H9 (cell line): Measurements from ENCODE around the gene KRT27. TPM values are rescaled to one million over a fixed set of nuclear protein-coding genes. Genes with fewer than 3 reads are reported as not detected.

Source experiments
- DNase-seq: peaks from one replicate; pipeline ENCODE4 v3.0.0-alpha.2; 2017
- H2AFZ ChIP-seq: one replicate; pipeline ENCODE4 v1.6.1; 2013; ENCODE audit warnings: mild to moderate bottlenecking, low read length, control low read depth, moderate library complexity
- H2AK5ac ChIP-seq: 2 replicates; pipeline ENCODE4 v1.6.1; 2013; ENCODE audit warnings: low read length, control low read depth, mixed read lengths; ENCODE audit not compliant: insufficient read length
- H2BK120ac ChIP-seq: one replicate; pipeline ENCODE4 v1.6.1; 2013; ENCODE audit warnings: low read depth, mild to moderate bottlenecking, low read length, control low read depth, inconsistent platforms; ENCODE audit not compliant: poor library complexity, severe bottlenecking
- H2BK12ac ChIP-seq: 2 replicates; pipeline ENCODE4 v1.6.1; 2013; ENCODE audit warnings: low read length, control low read depth, mixed read lengths, low read depth; ENCODE audit not compliant: insufficient read length
- H2BK15ac ChIP-seq: 2 replicates; pipeline ENCODE4 v1.6.1; 2013; ENCODE audit warnings: low read depth, low read length, control low read depth
- H2BK20ac ChIP-seq: one replicate; pipeline ENCODE4 v1.6.1; 2013; ENCODE audit warnings: low read depth, mild to moderate bottlenecking, low read length, control low read depth, inconsistent platforms; ENCODE audit not compliant: poor library complexity, severe bottlenecking
- H2BK5ac ChIP-seq: 2 replicates; pipeline ENCODE4 v1.6.1; 2013; ENCODE audit warnings: low read length, control low read depth, mixed read lengths; ENCODE audit not compliant: insufficient read length
- H3K14ac ChIP-seq: 2 replicates; pipeline ENCODE4 v1.6.1; 2013; ENCODE audit warnings: low read length, control low read depth; ENCODE audit not compliant: insufficient read depth
- H3K18ac ChIP-seq: 2 replicates; pipeline ENCODE4 v1.6.1; 2013; ENCODE audit warnings: low read depth, mild to moderate bottlenecking, mixed read lengths, low read length, control low read depth; ENCODE audit not compliant: insufficient read length
- H3K23ac ChIP-seq: 2 replicates; pipeline ENCODE4 v1.6.1; 2013; ENCODE audit warnings: low read length, control low read depth, mixed read lengths, low read depth; ENCODE audit not compliant: insufficient read length
- H3K23me2 ChIP-seq: 2 replicates; pipeline ENCODE4 v1.6.1; 2013; ENCODE audit warnings: low read depth, mild to moderate bottlenecking, mixed read lengths, low read length, control low read depth; ENCODE audit not compliant: insufficient read length, poor library complexity, severe bottlenecking
- H3K27ac ChIP-seq: 2 replicates; pipeline ENCODE4 v1.5.1; 2013; ENCODE audit warnings: low read length, control low read depth, mixed read lengths, low read depth; ENCODE audit not compliant: insufficient read length
- H3K27me3 ChIP-seq: 2 replicates; pipeline ENCODE4 v1.6.1; 2013; ENCODE audit warnings: low read length, control low read depth, inconsistent platforms; ENCODE audit not compliant: insufficient read depth
- H3K4ac ChIP-seq: 2 replicates; pipeline ENCODE4 v1.6.1; 2013; ENCODE audit warnings: low read depth, mild to moderate bottlenecking, control low read depth, inconsistent platforms, low read length, moderate library complexity
- H3K4me1 ChIP-seq: 2 replicates; pipeline ENCODE4 v1.6.1; 2013; ENCODE audit warnings: low read length, control low read depth, inconsistent platforms; ENCODE audit not compliant: insufficient read depth
- H3K4me2 ChIP-seq: 2 replicates; pipeline ENCODE4 v1.6.1; 2013; ENCODE audit warnings: low read length, control low read depth, mixed read lengths; ENCODE audit not compliant: insufficient read length, insufficient read depth
- H3K56ac ChIP-seq: 2 replicates; pipeline ENCODE4 v1.6.1; 2013; ENCODE audit warnings: low read depth, mild to moderate bottlenecking, mixed read lengths, low read length, control low read depth; ENCODE audit not compliant: insufficient read length
- H3K79me1 ChIP-seq: 2 replicates; pipeline ENCODE4 v1.6.1; 2013; ENCODE audit warnings: low read depth, mild to moderate bottlenecking, moderate library complexity, low read length, control low read depth, inconsistent platforms; ENCODE audit not compliant: insufficient read depth, poor library complexity, severe bottlenecking
- H3K79me2 ChIP-seq: 2 replicates; pipeline ENCODE4 v1.6.1; 2013; ENCODE audit warnings: low read length, control low read depth, inconsistent platforms; ENCODE audit not compliant: insufficient read depth
- H3K9ac ChIP-seq: 2 replicates; pipeline ENCODE4 v1.6.1; 2013; ENCODE audit warnings: low read length, control low read depth, mixed read lengths; ENCODE audit not compliant: insufficient read length; ENCODE audit errors: extremely low read depth
- H3K9me3 ChIP-seq: one replicate; pipeline ENCODE4 v1.6.1; 2013; ENCODE audit warnings: low read depth, low read length, inconsistent platforms; ENCODE audit not compliant: control insufficient read depth
- H3T11ph ChIP-seq: one replicate; pipeline ENCODE4 v1.6.1; 2013; ENCODE audit warnings: mild to moderate bottlenecking, low read length, control low read depth, inconsistent platforms
- H4K20me1 ChIP-seq: one replicate; pipeline ENCODE4 v1.6.1; 2013; ENCODE audit not compliant: control insufficient read depth, insufficient read length, insufficient read depth
- H4K5ac ChIP-seq: 2 replicates; pipeline ENCODE4 v1.6.1; 2013; ENCODE audit warnings: low read depth, mild to moderate bottlenecking, mixed read lengths, low read length, control low read depth; ENCODE audit not compliant: insufficient read length
- H4K8ac ChIP-seq: replicated peaks from 2 replicates; pipeline ENCODE4 v1.6.1; 2013; ENCODE audit warnings: low read length, control low read depth, mixed read lengths, low read depth; ENCODE audit not compliant: insufficient read length
- H4K91ac ChIP-seq: 2 replicates; pipeline ENCODE4 v1.6.1; 2013; ENCODE audit warnings: low read depth, mild to moderate bottlenecking, moderate library complexity, mixed read lengths, low read length, control low read depth; ENCODE audit not compliant: insufficient read length
- H3K27ac Mint-ChIP-seq, 3 experiments: 2 replicates in 2 of 3; 3 replicates in 1 of 3; pipeline ENCODE4 v1.8.0; 2020 to 2021; ENCODE audit warnings: mixed read lengths in 3 of 3, mild to moderate bottlenecking in 1 of 3, moderate library complexity in 1 of 3
- H3K27me3 Mint-ChIP-seq: 2 replicates; pipeline ENCODE4 v1.8.0; 2021; ENCODE audit warnings: low read depth, mild to moderate bottlenecking, moderate library complexity, mixed read lengths
- H3K36me3 Mint-ChIP-seq, 3 experiments: 2 replicates in 2 of 3; 3 replicates in 1 of 3; pipeline ENCODE4 v1.8.0; 2020 to 2021; ENCODE audit warnings: low read depth in 3 of 3, mixed read lengths in 3 of 3; ENCODE audit not compliant: insufficient read depth in 1 of 3
- H3K4me1 Mint-ChIP-seq, 2 experiments: 2 replicates each; pipeline ENCODE4 v1.8.0; 2020; ENCODE audit warnings: mixed read lengths in 2 of 2
- H3K4me3 Mint-ChIP-seq, 2 experiments: 2 replicates in 1 of 2; 3 replicates in 1 of 2; pipeline ENCODE4 v1.8.0; 2020 to 2021; ENCODE audit warnings: mild to moderate bottlenecking in 2 of 2, mixed read lengths in 2 of 2, moderate library complexity in 1 of 2
- H3K9me3 Mint-ChIP-seq, 2 experiments: 2 replicates in 1 of 2; 3 replicates in 1 of 2; pipeline ENCODE4 v1.8.0; 2020; ENCODE audit warnings: mild to moderate bottlenecking in 2 of 2, mixed read lengths in 2 of 2, moderate library complexity in 1 of 2
- WGBS: extraction: QIAGEN DNeasy Blood & Tissue Kit; methylation state at CpG from one replicate; pipeline ENCODE4 v1.1.7; 2013; ENCODE audit warnings: missing lambda C conversion rate, low lambda C conversion rate, mixed read lengths; ENCODE audit not compliant: insufficient read length; ENCODE audit errors: extremely low coverage; 5-methylcytosine and 5-hydroxymethylcytosine counted together
- total RNA-seq: library from RNA; stranded (reverse); gene quantifications from 2 replicates; pipeline ENCODE4 v1.2.1, GENCODE V29; 2021
- TF ChIP-seq, protein P1 (sequence below): fragments of 200-600 bp; sonication (generic); conservative IDR thresholded peaks from 3 replicates; pipeline ENCODE4 v1.8.0; 2021; ENCODE audit warnings: antibody characterized with exemption, mild to moderate bottlenecking

The KRT27 gene
- total RNA-seq, 1 experiment from 2014 or later, result not detected

DNA sequence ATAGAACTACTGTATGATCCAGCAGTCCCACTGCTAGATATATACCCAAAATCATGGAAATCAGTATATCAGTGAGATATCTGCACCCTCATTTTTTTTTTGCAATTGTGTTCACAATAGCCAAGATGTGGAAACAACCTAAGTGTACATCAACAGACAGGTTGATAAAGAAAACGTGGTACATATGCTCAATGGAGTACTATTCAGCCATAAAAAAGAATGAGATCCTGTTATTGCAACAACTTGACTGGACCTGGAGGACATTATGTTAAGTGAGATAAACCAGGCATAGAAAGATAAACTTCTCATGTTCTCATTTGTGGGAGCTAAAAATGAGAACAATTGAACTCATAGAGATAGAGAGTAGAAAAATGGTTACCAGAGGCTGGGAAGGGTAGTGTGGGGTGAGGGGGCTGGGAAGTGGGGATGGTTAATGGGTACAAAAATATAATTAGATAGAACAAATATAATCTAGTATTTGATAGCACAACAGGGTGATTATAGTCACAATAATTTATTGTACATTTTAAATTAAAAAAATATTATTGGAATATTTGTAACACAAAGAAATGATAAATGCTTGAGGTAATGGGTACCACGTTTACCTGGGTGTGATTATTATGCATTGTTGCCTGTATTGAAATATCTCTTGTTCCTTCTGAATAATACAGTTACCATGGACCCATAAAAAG lies 47.9 kb upstream of the KRT27 start:
- Histone ChIP-seq H3K4ac (no peak overlapping the region), H3T11ph (no peak overlapping the region), H4K91ac (no peak overlapping the region), H4K20me1 (no peaks in the 10 kb centered on the region), H3K4me1 (no peaks in the 10 kb centered on the region), H3K23ac (no peak overlapping the region), H3K18ac (no peak overlapping the region), H3K14ac (no peak overlapping the region), H2BK15ac (no peak overlapping the region), H3K23me2 (no peaks in the 10 kb centered on the region), H2AFZ (no peak overlapping the region), H3K9ac (no peak overlapping the region), H3K79me2 (no peaks in the 10 kb centered on the region), H3K27ac (no peak overlapping the region), H3K27me3 (peaks cover 8% of the 10 kb centered on the region; the same call in 1 of the 2 replicates), H4K5ac (no peak overlapping the region), H4K8ac (no peak overlapping the region), H3K56ac (no peak overlapping the region), H2BK120ac (no peak overlapping the region), H3K4me2 (no peak overlapping the region), H2BK5ac (no peak overlapping the region), H2BK20ac (no peak overlapping the region), H3K79me1 (no peaks in the 10 kb centered on the region), H3K9me3 (no peaks in the 10 kb centered on the region), H2BK12ac (no peak overlapping the region), H2AK5ac (no peak overlapping the region)
- Mint-ChIP-seq H3K4me1 (peaks cover 6 to 9% of the 10 kb centered on the region in 2 experiments), H3K27me3 (peaks cover 95% of the 10 kb centered on the region), H3K4me3 (no peak overlapping the region), H3K9me3 (no peaks in the 10 kb centered on the region), H3K27ac (no peak overlapping the region), H3K36me3 (peaks cover 0 to 5% (median 0%) of the 10 kb centered on the region in 3 experiments; a peak in 3 of 7 replicates)
- no peak for DNase-seq
- TF ChIP-seq, protein P1, sequence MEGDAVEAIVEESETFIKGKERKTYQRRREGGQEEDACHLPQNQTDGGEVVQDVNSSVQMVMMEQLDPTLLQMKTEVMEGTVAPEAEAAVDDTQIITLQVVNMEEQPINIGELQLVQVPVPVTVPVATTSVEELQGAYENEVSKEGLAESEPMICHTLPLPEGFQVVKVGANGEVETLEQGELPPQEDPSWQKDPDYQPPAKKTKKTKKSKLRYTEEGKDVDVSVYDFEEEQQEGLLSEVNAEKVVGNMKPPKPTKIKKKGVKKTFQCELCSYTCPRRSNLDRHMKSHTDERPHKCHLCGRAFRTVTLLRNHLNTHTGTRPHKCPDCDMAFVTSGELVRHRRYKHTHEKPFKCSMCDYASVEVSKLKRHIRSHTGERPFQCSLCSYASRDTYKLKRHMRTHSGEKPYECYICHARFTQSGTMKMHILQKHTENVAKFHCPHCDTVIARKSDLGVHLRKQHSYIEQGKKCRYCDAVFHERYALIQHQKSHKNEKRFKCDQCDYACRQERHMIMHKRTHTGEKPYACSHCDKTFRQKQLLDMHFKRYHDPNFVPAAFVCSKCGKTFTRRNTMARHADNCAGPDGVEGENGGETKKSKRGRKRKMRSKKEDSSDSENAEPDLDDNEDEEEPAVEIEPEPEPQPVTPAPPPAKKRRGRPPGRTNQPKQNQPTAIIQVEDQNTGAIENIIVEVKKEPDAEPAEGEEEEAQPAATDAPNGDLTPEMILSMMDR, result no peak
- WGBS, result no CpG with 5 or more reads among the region's 2 CpGs
